HG03139 (cell line): ENCODE measurements around the gene FCGR1A.
A peak's percentile ranks its signal among the peaks of the same experiment; 100 is the strongest.
"Not testable (repeated sequence)": the region's sequence is repeated elsewhere in the genome, so short reads cannot be mapped to it uniquely, and the experiment has no call there.

Experiments used
- ATAC-seq: cut with Tn5 transposase; IDR thresholded peaks from one replicate; pipeline ENCODE4 v1.9.1; 2021; ENCODE audit not compliant: unreplicated experiment

FCGR1A gene

GRCh38 chr1:149831764-149832315 lies 49.3 kb downstream of the FCGR1A start:
- not testable (repeated sequence) for ATAC-seq

DNA sequence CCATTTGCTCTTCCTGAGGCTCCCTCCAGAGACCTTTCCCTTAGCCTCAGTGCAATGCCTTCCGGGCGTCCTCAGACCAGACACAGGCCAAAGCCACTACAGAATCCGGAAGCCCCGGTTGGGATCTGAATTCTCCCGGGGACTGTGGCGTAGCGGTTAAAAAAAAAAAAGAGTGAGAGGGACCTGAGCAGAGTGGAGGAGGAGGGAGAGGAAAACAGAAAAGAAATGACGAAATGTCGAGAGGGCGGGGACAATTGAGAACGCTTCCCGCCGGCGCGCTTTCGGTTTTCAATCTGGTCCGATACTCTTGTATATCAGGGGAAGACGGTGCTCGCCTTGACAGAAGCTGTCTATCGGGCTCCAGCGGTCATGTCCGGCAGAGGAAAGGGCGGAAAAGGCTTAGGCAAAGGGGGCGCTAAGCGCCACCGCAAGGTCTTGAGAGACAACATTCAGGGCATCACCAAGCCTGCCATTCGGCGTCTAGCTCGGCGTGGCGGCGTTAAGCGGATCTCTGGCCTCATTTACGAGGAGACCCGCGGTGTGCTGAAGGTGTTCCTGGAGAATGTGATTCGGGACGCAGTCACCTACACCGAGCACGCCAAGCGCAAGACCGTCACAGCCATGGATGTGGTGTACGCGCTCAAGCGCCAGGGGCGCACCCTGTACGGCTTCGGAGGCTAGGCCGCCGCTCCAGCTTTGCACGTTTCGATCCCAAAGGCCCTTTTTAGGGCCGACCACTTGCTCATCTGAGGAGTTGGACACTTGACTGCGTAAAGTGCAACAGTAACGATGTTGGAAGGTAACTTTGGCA lies 50.0 kb downstream of the FCGR1A start:
- peak; percentile 56 for ATAC-seq

DNA sequence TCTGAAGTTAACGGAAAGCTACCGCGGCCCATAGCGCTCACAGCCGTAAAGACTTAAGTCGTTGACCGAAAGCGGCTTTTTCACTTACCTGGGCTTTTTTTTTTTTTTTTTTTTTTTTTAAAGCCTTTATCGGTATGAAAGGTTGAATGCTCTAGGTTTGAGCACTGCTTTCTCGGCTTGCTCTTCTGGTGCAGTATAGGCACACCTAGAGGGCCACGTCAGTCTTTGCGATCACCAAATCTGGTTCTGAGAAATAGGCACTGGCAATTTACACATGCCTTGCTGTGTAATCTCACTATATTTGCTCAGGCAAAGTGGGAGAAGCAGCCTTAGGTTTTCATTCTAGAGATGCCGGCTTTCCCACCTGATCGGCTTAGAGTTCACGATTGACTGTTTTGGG lies 50.6 kb downstream of the FCGR1A start:
- ATAC-seq = not testable (repeated sequence)

DNA sequence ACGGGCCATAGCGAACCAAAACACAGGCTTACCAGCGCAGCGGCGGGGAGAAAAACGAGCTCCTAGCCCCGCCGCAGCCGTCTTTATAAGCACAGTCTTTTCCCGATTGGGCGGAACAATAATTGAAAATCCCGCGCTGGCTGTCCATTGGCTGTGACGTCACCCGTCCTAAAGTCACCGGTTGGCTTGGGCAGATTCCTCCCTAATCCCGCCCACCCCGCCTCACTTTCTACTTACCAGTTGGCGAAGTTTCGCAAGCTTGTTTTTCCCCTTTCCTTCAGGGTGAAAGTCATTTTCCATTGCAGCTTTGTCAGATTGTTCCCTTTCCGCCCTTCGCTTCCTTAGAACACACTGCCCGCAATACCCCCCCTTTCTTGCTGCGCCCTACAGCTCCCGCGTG lies 58.7 kb downstream of the FCGR1A start:
- ATAC-seq = peak; percentile 16
